H1 (cell line): ENCODE data around the gene MBD1. TPM values are rescaled to one million over a fixed set of nuclear protein-coding genes. Genes with fewer than 3 reads are reported as not detected.

Experiments
- CTCF ChIA-PET: fragments of 300-600 bp; sonication (Branson Sonifier 250); formaldehyde crosslinking; loops from one replicate; lab custom pipeline; 2021; ENCODE audit not compliant: partially characterized antibody; lab: Charles Lee
- POLR2A ChIA-PET: fragments of 300-600 bp; sonication (Branson Sonifier 250); formaldehyde crosslinking; loops from one replicate; lab custom pipeline; 2021; ENCODE audit warnings: inconsistent platforms; ENCODE audit not compliant: partially characterized antibody; lab: Charles Lee
- DNase-seq, 2 experiments: peaks; one replicate each; pipeline versions ENCODE4 v3.0.0 to v3.0.0-alpha.2; 2010 to 2022; ENCODE audit warnings: low spot score in 2 of 2, low read depth in 1 of 2, mixed read lengths in 1 of 2
- FAIRE-seq: peaks from 2 replicates; lab custom pipeline; 2011; peaks lifted over from hg19 to GRCh38; lab: Jason Lieb, UNC
- H2AFZ ChIP-seq: 2 replicates; pipeline ENCODE4 v1.8.1; 2012; ENCODE audit warnings: low read length, inconsistent platforms
- H2AK5ac ChIP-seq: 2 replicates; pipeline ENCODE4 v1.6.1; 2013; ENCODE audit warnings: low read depth, low read length
- H2BK120ac ChIP-seq: replicated peaks from 2 replicates; pipeline ENCODE3; 2013; ENCODE audit warnings: low read depth, low read length, inconsistent platforms
- H2BK12ac ChIP-seq: 2 replicates; pipeline ENCODE4 v1.6.1; 2013; ENCODE audit warnings: low read depth, low read length
- H2BK15ac ChIP-seq: 2 replicates; pipeline ENCODE4 v1.6.1; 2013; ENCODE audit warnings: low read length
- H2BK20ac ChIP-seq: 2 replicates; pipeline ENCODE4 v1.6.1; 2013; ENCODE audit warnings: low read length
- H2BK5ac ChIP-seq: 2 replicates; pipeline ENCODE4 v1.6.1; 2013; ENCODE audit warnings: low read depth, low read length
- H3K14ac ChIP-seq: 2 replicates; pipeline ENCODE4 v1.6.1; 2013; ENCODE audit warnings: inconsistent platforms; ENCODE audit not compliant: insufficient read length
- H3K18ac ChIP-seq: 2 replicates; pipeline ENCODE4 v1.6.1; 2013; ENCODE audit warnings: low read length; ENCODE audit errors: extremely low read depth
- H3K23ac ChIP-seq: 2 replicates; pipeline ENCODE4 v1.6.1; 2013; ENCODE audit warnings: inconsistent platforms; ENCODE audit not compliant: insufficient read length
- H3K23me2 ChIP-seq: 2 replicates; pipeline ENCODE4 v1.6.1; 2013; ENCODE audit warnings: low read depth, low read length
- H3K27ac ChIP-seq: 2 replicates; pipeline ENCODE4 v1.6.1; 2011; ENCODE audit warnings: low read depth, low read length, inconsistent platforms
- H3K27me3 ChIP-seq, 4 experiments: replicated peaks in 1 of 4; 1 replicate in 1 of 4; 2 replicates in 3 of 4; pipeline versions ENCODE4 v1.6.1 to v1.8.1; 2011 to 2013; ENCODE audit warnings: low read length in 3 of 4, mild to moderate bottlenecking in 3 of 4, inconsistent platforms in 2 of 4, mixed read lengths in 2 of 4, moderate library complexity in 1 of 4; ENCODE audit not compliant: control insufficient read depth in 3 of 4, insufficient read depth in 3 of 4; ENCODE audit errors: extremely low read depth in 1 of 4
- H3K36me3 ChIP-seq, 4 experiments: 2 replicates each; pipeline versions ENCODE4 v1.6.1 to v1.8.1; 2011 to 2013; ENCODE audit warnings: mild to moderate bottlenecking in 4 of 4, low read length in 3 of 4, moderate library complexity in 2 of 4, control low read depth in 1 of 4, inconsistent platforms in 1 of 4; ENCODE audit not compliant: insufficient read depth in 4 of 4, control insufficient read depth in 2 of 4
- H3K4ac ChIP-seq: replicated peaks from 2 replicates; pipeline ENCODE3; 2013; ENCODE audit warnings: low read length, low read depth, mixed read lengths, inconsistent platforms; ENCODE audit not compliant: insufficient read length
- H3K4me1 ChIP-seq, 4 experiments: replicated peaks in 1 of 4; 1 replicate in 1 of 4; 2 replicates in 3 of 4; pipeline versions ENCODE4 v1.6.1 to v1.8.1; 2011 to 2013; ENCODE audit warnings: low read length in 3 of 4, inconsistent platforms in 2 of 4, mixed read lengths in 1 of 4; ENCODE audit not compliant: insufficient read depth in 4 of 4, control insufficient read depth in 3 of 4
- H3K4me2 ChIP-seq, 2 experiments: 2 replicates each; pipeline versions ENCODE4 v1.6.1 to v1.8.1; 2011 to 2013; ENCODE audit warnings: low read depth in 2 of 2, low read length in 2 of 2, control low read depth in 1 of 2, inconsistent platforms in 1 of 2, mild to moderate bottlenecking in 1 of 2; ENCODE audit not compliant: insufficient read depth in 1 of 2
- H3K4me3 ChIP-seq, 4 experiments: fragments of 200-600, 300-600 bp in 1 of 4; sonication (generic), shearing (Covaris generic), sonication (Bioruptor Twin) in 1 of 4; 2 replicates each; pipeline versions ENCODE4 v1.5.1 to v1.8.1; 2011 to 2016; ENCODE audit warnings: low read length in 4 of 4, low read depth in 3 of 4, control low read depth in 2 of 4, inconsistent platforms in 2 of 4, mild to moderate bottlenecking in 2 of 4, mixed read lengths in 1 of 4, moderate library complexity in 1 of 4; ENCODE audit not compliant: insufficient read depth in 2 of 4; ENCODE audit errors: extremely low read depth in 1 of 4
- H3K56ac ChIP-seq: replicated peaks from 2 replicates; pipeline ENCODE3; 2013; ENCODE audit warnings: low read depth, mild to moderate bottlenecking, mixed read lengths, low read length, inconsistent platforms; ENCODE audit not compliant: insufficient read length
- H3K79me1 ChIP-seq: 2 replicates; pipeline ENCODE4 v1.6.1; 2013; ENCODE audit warnings: low read depth, low read length, control low read depth
- H3K79me2 ChIP-seq, 2 experiments: 2 replicates each; pipeline versions ENCODE4 v1.6.1 to v1.8.1; 2012 to 2013; ENCODE audit warnings: low read length in 2 of 2, mild to moderate bottlenecking in 2 of 2, inconsistent platforms in 1 of 2; ENCODE audit not compliant: insufficient read depth in 2 of 2, control insufficient read depth in 1 of 2
- H3K9ac ChIP-seq, 4 experiments: replicated peaks in 1 of 4; 1 replicate in 1 of 4; 2 replicates in 3 of 4; pipeline versions ENCODE4 v1.6.1 to v1.8.1; 2011 to 2013; ENCODE audit warnings: low read depth in 3 of 4, low read length in 3 of 4, control low read depth in 2 of 4, mild to moderate bottlenecking in 2 of 4, moderate library complexity in 2 of 4, inconsistent platforms in 1 of 4; ENCODE audit errors: extremely low read depth in 1 of 4
- H3K9me3 ChIP-seq, 2 experiments: 2 replicates each; pipeline versions ENCODE4 v1.6.1 to v1.8.1; 2012 to 2013; ENCODE audit warnings: mild to moderate bottlenecking in 2 of 2, moderate library complexity in 2 of 2, control low read depth in 1 of 2, inconsistent platforms in 1 of 2, low read depth in 1 of 2, low read length in 1 of 2, mixed read lengths in 1 of 2; ENCODE audit not compliant: insufficient read depth in 2 of 2
- H4K20me1 ChIP-seq, 2 experiments: replicated peaks in 1 of 2; 2 replicates each; pipeline versions ENCODE3 to v1.8.1; 2011 to 2013; ENCODE audit warnings: inconsistent platforms in 2 of 2, low read length in 2 of 2, mild to moderate bottlenecking in 1 of 2; ENCODE audit not compliant: insufficient read depth in 2 of 2, control insufficient read depth in 1 of 2
- H4K5ac ChIP-seq: 2 replicates; pipeline ENCODE4 v1.6.1; 2013; ENCODE audit warnings: low read length, low read depth, mixed read lengths, inconsistent platforms; ENCODE audit not compliant: insufficient read length
- H4K8ac ChIP-seq: 2 replicates; pipeline ENCODE4 v1.8.0; 2013; ENCODE audit warnings: mild to moderate bottlenecking, moderate library complexity, low read length, inconsistent platforms; ENCODE audit not compliant: insufficient read depth; ENCODE audit errors: extremely low read depth
- H4K91ac ChIP-seq: replicated peaks from 2 replicates; pipeline ENCODE3; 2013; ENCODE audit warnings: low read length, mixed read lengths, inconsistent platforms; ENCODE audit not compliant: insufficient read length
- BRCA1 ChIP-seq: IDR thresholded peaks from 2 replicates; pipeline ENCODE4 v1.6.1; 2012; ENCODE audit warnings: low read depth, low read length, improper control_type of control experiment
- CEBPB ChIP-seq: IDR thresholded peaks from 2 replicates; pipeline ENCODE4 v1.6.1; 2012; ENCODE audit warnings: low read depth, low read length
- EZH2 ChIP-seq: fragments of 200-600 bp; sonication (generic); IDR thresholded peaks from 2 replicates; pipeline ENCODE4 v1.7.1; 2012; ENCODE audit warnings: low read depth, mild to moderate bottlenecking, moderate library complexity, low read length, inconsistent platforms; ENCODE audit not compliant: severe bottlenecking
- JUN ChIP-seq: IDR thresholded peaks from 2 replicates; pipeline ENCODE4 v1.6.1; 2011; ENCODE audit warnings: low read depth, mild to moderate bottlenecking, improper control_type of control experiment, low read length
- SUZ12 ChIP-seq: fragments of 200-600 bp; sonication (generic); IDR thresholded peaks from 2 replicates; pipeline ENCODE4 v1.6.1; 2012; ENCODE audit warnings: mild to moderate bottlenecking, inconsistent platforms, low read length, moderate library complexity, mixed read lengths
- WGBS, 2 experiments: shearing (Covaris generic) in 1 of 2; methylation state at CpG; one replicate each; pipeline versions ENCODE4 v1.1.6 to v1.1.7; 2013 to 2015; ENCODE audit warnings: low lambda C conversion rate in 2 of 2, mixed read lengths in 2 of 2, inconsistent platforms in 1 of 2, low coverage in 1 of 2, missing lambda C conversion rate in 1 of 2; ENCODE audit not compliant: insufficient replicate concordance in 2 of 2, insufficient coverage in 1 of 2, insufficient read length in 1 of 2; ENCODE audit errors: extremely low coverage in 1 of 2, missing lambda C conversion rate in 1 of 2; 5-methylcytosine and 5-hydroxymethylcytosine counted together
- polyA plus RNA-seq, 7 experiments: library from polyadenylated mRNA; depleted of rRNA in 3 of 7; stranded (reverse) in 5 of 7; unstranded in 2 of 7; fragments of >200 nt in 5 of 7; fragments of 200-250 nt in 2 of 7; gene quantifications; 1 replicate in 5 of 7; 2 replicates in 1 of 7; 4 replicates in 1 of 7; pipeline versions ENCODE4 v1.2.1 to v1.2.3, GENCODE V29; 2011 to 2013; ENCODE audit warnings: missing spikeins in 2 of 7, mixed read lengths in 2 of 7
- total RNA-seq: library from RNA; stranded (reverse); fragmentation: NEBNext Ultra II Directional; extraction: Animal tissue kit (Norgen Biotek cat#: 25700); gene quantifications from 2 replicates; pipeline ENCODE4 v1.2.1, GENCODE V29; 2021
- TF ChIP-seq, protein P1 (sequence below): IDR thresholded peaks from 2 replicates; pipeline ENCODE4 v1.6.1; 2011; ENCODE audit warnings: low read length, improper control_type of control experiment

MBD1 gene
- total and polyA plus RNA-seq, 2 of the 8 experiments (the other 6 are each of a cell fraction or from before 2014, with no cell fraction given), result 32.2 to 41.6 TPM

DNA sequence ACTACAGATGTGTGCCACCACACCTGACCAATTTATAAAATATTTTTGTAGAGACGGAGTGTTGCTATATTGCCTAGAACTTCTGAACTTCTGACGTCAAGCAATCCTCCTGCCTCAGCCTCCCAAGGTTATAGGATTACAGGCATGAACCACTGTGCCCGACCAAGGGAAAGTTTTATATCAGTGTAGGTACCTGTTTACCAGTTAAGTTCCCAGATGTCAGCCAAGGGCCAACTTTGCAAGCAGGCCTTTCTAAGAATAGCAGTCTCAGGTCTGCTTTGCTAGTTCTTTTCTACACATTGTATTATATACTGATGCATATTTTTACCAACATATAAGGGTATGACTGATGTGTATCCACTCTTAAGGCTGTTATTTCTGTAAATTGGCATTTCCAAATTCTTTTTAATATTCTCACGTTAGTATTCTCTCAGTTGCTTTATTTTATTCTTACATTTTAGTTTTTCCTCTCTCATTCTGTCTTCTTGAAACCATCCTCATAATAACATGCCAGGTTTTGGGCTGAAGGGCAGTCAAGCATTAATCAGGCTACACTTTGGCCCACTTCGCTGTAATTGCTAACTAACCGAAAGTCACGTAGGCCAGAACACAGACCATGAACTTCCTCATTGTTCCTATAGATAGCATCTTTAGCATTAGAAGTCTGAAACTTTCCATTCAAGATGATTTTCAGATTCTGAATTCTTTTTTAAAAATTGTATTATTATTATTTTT lies 31.1 kb upstream of the MBD1 start:
- no peak overlapping the region for H3K14ac ChIP-seq
- H4K5ac ChIP-seq, result no peak overlapping the region
- no peak overlapping the region for H2BK20ac ChIP-seq
- H2AFZ ChIP-seq, result no peak overlapping the region
- H3K79me1 ChIP-seq, result no peaks in the 10 kb centered on the region
- no peak overlapping the region for H3K27ac ChIP-seq
- ChIA-PET CTCF (interaction anchor here (1.0 to 1.5 kb wide), 2 partner anchors 27 to 45 kb away, joined by 3 to 4 read pairs; no protein-coding TSS in a partner anchor), POLR2A (interaction anchor here (1.2 kb wide), 1 partner anchor 66 kb away, joined by 3 read pairs; no protein-coding TSS in a partner anchor)
- H3K4ac ChIP-seq, result no peak overlapping the region
- no peaks in the 10 kb centered on the region for H3K9me3 ChIP-seq
- no peak for DNase-seq
- H3K4me3 ChIP-seq, result no peak overlapping the region
- no peaks in the 10 kb centered on the region for H4K20me1 ChIP-seq
- no peak for FAIRE-seq
- no peak overlapping the region for H3K23ac ChIP-seq
- H3K23me2 ChIP-seq, result peaks cover 4% of the 10 kb centered on the region
- H3K56ac ChIP-seq, result no peak overlapping the region
- TF ChIP-seq CEBPB (no peak), EZH2 (no peak), JUN (no peak), BRCA1 (no peak), SUZ12 (no peak)
- TF ChIP-seq, protein P1, sequence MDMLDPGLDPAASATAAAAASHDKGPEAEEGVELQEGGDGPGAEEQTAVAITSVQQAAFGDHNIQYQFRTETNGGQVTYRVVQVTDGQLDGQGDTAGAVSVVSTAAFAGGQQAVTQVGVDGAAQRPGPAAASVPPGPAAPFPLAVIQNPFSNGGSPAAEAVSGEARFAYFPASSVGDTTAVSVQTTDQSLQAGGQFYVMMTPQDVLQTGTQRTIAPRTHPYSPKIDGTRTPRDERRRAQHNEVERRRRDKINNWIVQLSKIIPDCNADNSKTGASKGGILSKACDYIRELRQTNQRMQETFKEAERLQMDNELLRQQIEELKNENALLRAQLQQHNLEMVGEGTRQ, result no peak
- H2AK5ac ChIP-seq, result no peak overlapping the region
- H4K91ac ChIP-seq, result no peak overlapping the region
- H2BK120ac ChIP-seq, result no peak overlapping the region
- H3K79me2 ChIP-seq, result no peaks in the 10 kb centered on the region
- no peak overlapping the region for H2BK15ac ChIP-seq
- H3K9ac ChIP-seq, result no peak overlapping the region
- 77% methylated on average over 7 of the region's 7 CpGs; no CpG with 5 or more reads in 1 of the 2 experiments for whole genome bisulfite sequencing, 2 experiments
- H3K27me3 ChIP-seq, result peaks cover 0 to 6% (median 3%) of the 10 kb centered on the region in 4 experiments; a peak in 5 of 7 replicates
- H3K18ac ChIP-seq, result no peak overlapping the region
- H3K4me1 ChIP-seq, result peaks cover 0 to 4% (median 0%) of the 10 kb centered on the region in 4 experiments; a peak in 2 of 7 replicates
- no peak overlapping the region for H4K8ac ChIP-seq
- H2BK5ac ChIP-seq, result no peak overlapping the region
- H2BK12ac ChIP-seq, result no peak overlapping the region
- H3K36me3 ChIP-seq, result no peaks in the 10 kb centered on the region
- no peak overlapping the region for H3K4me2 ChIP-seq
